Spleen (tissue), 11 donors: ENCODE data around the gene WNT16. TPM values are rescaled to one million over a fixed set of nuclear protein-coding genes. Genes with fewer than 3 reads are reported as not detected.
A peak's percentile ranks its signal among the peaks of the same experiment; 100 is the strongest.

ENCODE experiments used
- DNase-seq: peaks from one replicate; pipeline ENCODE4 v3.0.0-alpha.2; 2020
- H3K27ac ChIP-seq, 8 donors: fragments of 200-600 bp; sonication (generic) in 7 of 8; 1 replicate in 4 of 8; 2 replicates in 4 of 8; pipeline versions ENCODE4 v1.5.0 to v1.8.0; 2016 to 2021; ENCODE audit warnings: inconsistent platforms in 4 of 8, mild to moderate bottlenecking in 4 of 8, moderate library complexity in 1 of 8
- H3K27me3 ChIP-seq, 7 donors: fragments of 200-600 bp; sonication (generic) in 6 of 7; replicated peaks in 1 of 7; 1 replicate in 4 of 7; 2 replicates in 3 of 7; pipeline versions ENCODE4 v1.5.0 to v1.8.0; 2016 to 2021; ENCODE audit warnings: inconsistent platforms in 3 of 7, mild to moderate bottlenecking in 1 of 7
- H3K36me3 ChIP-seq, 6 donors: fragments of 200-600 bp; sonication (generic) in 5 of 6; 1 replicate in 4 of 6; 2 replicates in 2 of 6; pipeline versions ENCODE4 v1.5.0 to v1.8.0; 2016 to 2021; ENCODE audit warnings: inconsistent platforms in 2 of 6
- H3K4me1 ChIP-seq, 6 donors: fragments of 200-600 bp; sonication (generic) in 5 of 6; 1 replicate in 3 of 6; 2 replicates in 3 of 6; pipeline versions ENCODE4 v1.5.0 to v1.8.0; 2016 to 2021; ENCODE audit warnings: inconsistent platforms in 3 of 6
- H3K4me3 ChIP-seq, 8 donors: fragments of 200-600 bp; sonication (generic) in 7 of 8; 1 replicate in 4 of 8; 2 replicates in 4 of 8; pipeline versions ENCODE4 v1.5.0 to v1.8.0; 2016 to 2021; ENCODE audit warnings: inconsistent platforms in 4 of 8, mild to moderate bottlenecking in 4 of 8, moderate library complexity in 2 of 8
- H3K9me3 ChIP-seq, 8 donors: fragments of 200-600 bp; sonication (generic) in 7 of 8; 1 replicate in 4 of 8; 2 replicates in 4 of 8; pipeline versions ENCODE4 v1.5.0 to v1.8.0; 2016 to 2021; ENCODE audit warnings: inconsistent platforms in 4 of 8
- POLR2A ChIP-seq, 3 donors: fragments of 450-650 bp; IDR thresholded peaks; one replicate each; pipeline ENCODE4 v1.5.1; 2017; ENCODE audit warnings: antibody characterized with exemption in 3 of 3, mild to moderate bottlenecking in 1 of 3
- POLR2AphosphoS5 ChIP-seq, 3 donors: sonication (generic); formaldehyde crosslinking; IDR thresholded peaks; one replicate each; pipeline ENCODE4 v1.5.1; 2017; ENCODE audit warnings: antibody characterized with exemption in 3 of 3
- WGBS, 5 donors: extraction: QIAGEN DNeasy Blood & Tissue Kit in 3 of 5; methylation state at CpG; one replicate each; pipeline versions ENCODE4 v1.1.5 to v1.1.7; 2013 to 2018; 5-methylcytosine and 5-hydroxymethylcytosine counted together
- intact Hi-C: fragments of 100-400 bp; cut with DNase I; formaldehyde crosslinking; loops from one replicate; pipeline ENCODE4 v1.15.0; 2023; ENCODE audit warnings: low total_unique reads
- polyA plus RNA-seq, 3 donors: library from polyadenylated mRNA; stranded (reverse); fragments of 200-250 nt; gene quantifications; one replicate each; pipeline ENCODE4 v1.2.1, GENCODE V29; 2013
- total RNA-seq, 7 donors: library from RNA; depleted of rRNA in 3 of 7; stranded (reverse); fragments of >200 nt in 3 of 7; fragmentation: NEBNext Ultra II Directional in 4 of 7; extraction: Animal tissue kit (Norgen Biotek cat#: 25700) in 4 of 7; gene quantifications; one replicate each; pipeline versions ENCODE4 v1.1.0 to v1.2.1, GENCODE V29; 2016 to 2021
- TF ChIP-seq, protein P1 (sequence below), 11 experiments: fragments of 200-600 bp in 7 of 11; fragments of 450-650 bp in 4 of 11; sonication (generic) in 4 of 11; IDR thresholded peaks in 8 of 11; conservative IDR thresholded peaks in 3 of 11; 1 replicate in 7 of 11; 2 replicates in 4 of 11; pipeline versions ENCODE4 v1.4.0 to v1.8.0; 2016 to 2021; ENCODE audit warnings: antibody characterized with exemption in 11 of 11, inconsistent platforms in 4 of 11, mild to moderate bottlenecking in 1 of 11
- donor health status: healthy with polysubstance abuse.
- donor health status: DM: no; HTN: no; CAD: no; lungs with moderate emphysema.
- donor health status: DM: no; HTN: no; CAD: no.
- donor health status: Bipolar disorder and iron deficiency.
- donor health status: healthy.
- donor health status: DM: no; HTN: no; CAD: no.
- donor health status: DM: yes; HTN: yes; CAD: no.

The WNT16 gene
- total and polyA plus RNA-seq, 10 donors, result 0.33 to 3.2 (median 0.95) TPM

- no peaks in the 10 kb centered on the region for H3K9me3 ChIP-seq
- peaks cover 17 to 85% (median 38%) of the 10 kb centered on the region in 6 donors for H3K4me1 ChIP-seq
- 83 to 90% (median 85%) methylated on average over 1 of the region's 1 CpG for WGBS, 5 donors
- H3K36me3 ChIP-seq, result peaks cover 0 to 50% (median 23%) of the 10 kb centered on the region in 6 donors
- intact Hi-C loops, result no loop called here
- TF ChIP-seq POLR2AphosphoS5 (IDR thresholded peaks at IDR 0.05), result no peak
- TF ChIP-seq, protein P1, sequence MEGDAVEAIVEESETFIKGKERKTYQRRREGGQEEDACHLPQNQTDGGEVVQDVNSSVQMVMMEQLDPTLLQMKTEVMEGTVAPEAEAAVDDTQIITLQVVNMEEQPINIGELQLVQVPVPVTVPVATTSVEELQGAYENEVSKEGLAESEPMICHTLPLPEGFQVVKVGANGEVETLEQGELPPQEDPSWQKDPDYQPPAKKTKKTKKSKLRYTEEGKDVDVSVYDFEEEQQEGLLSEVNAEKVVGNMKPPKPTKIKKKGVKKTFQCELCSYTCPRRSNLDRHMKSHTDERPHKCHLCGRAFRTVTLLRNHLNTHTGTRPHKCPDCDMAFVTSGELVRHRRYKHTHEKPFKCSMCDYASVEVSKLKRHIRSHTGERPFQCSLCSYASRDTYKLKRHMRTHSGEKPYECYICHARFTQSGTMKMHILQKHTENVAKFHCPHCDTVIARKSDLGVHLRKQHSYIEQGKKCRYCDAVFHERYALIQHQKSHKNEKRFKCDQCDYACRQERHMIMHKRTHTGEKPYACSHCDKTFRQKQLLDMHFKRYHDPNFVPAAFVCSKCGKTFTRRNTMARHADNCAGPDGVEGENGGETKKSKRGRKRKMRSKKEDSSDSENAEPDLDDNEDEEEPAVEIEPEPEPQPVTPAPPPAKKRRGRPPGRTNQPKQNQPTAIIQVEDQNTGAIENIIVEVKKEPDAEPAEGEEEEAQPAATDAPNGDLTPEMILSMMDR (IDR thresholded peaks at IDR 0.05 in 8 of 11, conservative IDR thresholded peaks at IDR 0.05 in 3 of 11), result no peak
- TF ChIP-seq POLR2A (IDR thresholded peaks at IDR 0.05), result no peak
- no peaks in the 10 kb centered on the region for H3K27me3 ChIP-seq
- no peak overlapping the region for H3K4me3 ChIP-seq
- peak overlapping the region in 4 of 8 donors; percentile 11 to 81 (median 14) for H3K27ac ChIP-seq
- no peak for DNase-seq
These were observed 51.1 kb downstream of the WNT16 start for GRCh38 chr7:121379930-121380329.

GRCh38 chr7:121382473-121382872, 53.7 kb downstream of the WNT16 start:
- Histone ChIP-seq H3K27me3 (no peaks in the 10 kb centered on the region), H3K9me3 (no peaks in the 10 kb centered on the region), H3K4me3 (no peak overlapping the region), H3K27ac (peak overlapping the region in 6 of 8 donors; percentile 12 to 81 (median 65)), H3K36me3 (peaks cover 0 to 25% (median 10%) of the 10 kb centered on the region in 6 donors), H3K4me1 (peaks cover 30 to 89% (median 58%) of the 10 kb centered on the region in 6 donors)
- DNase-seq, result no peak
- intact Hi-C loops, result no loop called here
- TF ChIP-seq, protein P1 (IDR thresholded peaks at IDR 0.05 in 8 of 11, conservative IDR thresholded peaks at IDR 0.05 in 3 of 11), result no peak
- TF ChIP-seq POLR2A (IDR thresholded peaks at IDR 0.05) (no peak), POLR2AphosphoS5 (IDR thresholded peaks at IDR 0.05) (no peak)

GRCh38 chr7:121383235-121383910, 54.6 kb downstream of the WNT16 start:
- intact Hi-C loops, result no loop called here
- DNase-seq, result no peak
- H3K27ac ChIP-seq, result peak overlapping the region; percentile 4 to 81 (median 60)
- peaks cover 30 to 96% (median 62%) of the 10 kb centered on the region in 6 donors for H3K4me1 ChIP-seq
- TF ChIP-seq POLR2AphosphoS5 (IDR thresholded peaks at IDR 0.05) (no peak), POLR2A (IDR thresholded peaks at IDR 0.05) (no peak)
- TF ChIP-seq, protein P1 (IDR thresholded peaks at IDR 0.05 in 8 of 11, conservative IDR thresholded peaks at IDR 0.05 in 3 of 11), result no peak
- H3K27me3 ChIP-seq, result no peaks in the 10 kb centered on the region
- WGBS, 5 donors, result 27 to 59% (median 33%) methylated on average over 2 of the region's 2 CpGs
- H3K36me3 ChIP-seq, result peaks cover 0 to 16% (median 2%) of the 10 kb centered on the region in 6 donors
- no peak overlapping the region for H3K4me3 ChIP-seq
- H3K9me3 ChIP-seq, result no peaks in the 10 kb centered on the region

DNA sequence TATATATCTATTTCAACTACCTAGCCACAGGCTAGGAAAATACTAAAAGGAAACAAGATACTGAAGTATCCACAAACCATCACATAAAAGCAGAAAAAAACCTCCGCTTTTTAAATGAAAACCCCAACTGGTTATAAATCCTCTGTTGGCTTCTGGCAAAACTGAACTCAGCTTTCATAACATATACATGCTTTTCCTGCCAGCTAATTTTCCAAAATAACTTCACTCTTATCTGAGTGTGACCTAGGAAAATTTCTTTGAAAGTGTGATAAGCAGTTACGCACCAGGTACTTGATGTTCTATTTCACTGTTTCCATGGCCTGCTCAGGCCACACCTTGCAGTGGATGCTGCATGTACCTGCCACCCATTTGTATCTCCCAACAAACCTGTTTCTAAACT, 55.5 kb downstream of the WNT16 start:
- DNase-seq, result no peak
- no peaks in the 10 kb centered on the region for H3K27me3 ChIP-seq
- H3K36me3 ChIP-seq, result peaks cover 0 to 10% (median 0%) of the 10 kb centered on the region in 6 donors
- TF ChIP-seq, protein P1 (IDR thresholded peaks at IDR 0.05 in 8 of 11, conservative IDR thresholded peaks at IDR 0.05 in 3 of 11), result no peak
- TF ChIP-seq POLR2A (IDR thresholded peaks at IDR 0.05) (no peak), POLR2AphosphoS5 (IDR thresholded peaks at IDR 0.05) (no peak)
- peaks cover 33 to 98% (median 71%) of the 10 kb centered on the region in 6 donors for H3K4me1 ChIP-seq
- H3K9me3 ChIP-seq, result no peaks in the 10 kb centered on the region
- H3K4me3 ChIP-seq, result no peak overlapping the region
- peak overlapping the region; percentile 4 to 81 (median 60) for H3K27ac ChIP-seq
- 75 to 80% (median 76%) methylated on average over 2 of the region's 2 CpGs for WGBS, 5 donors
- intact Hi-C loops, result no loop called here
